CD4-positive, alpha-beta T cell treated with Interleukin-4 for 1 hour (primary cell): ENCODE measurements around the gene FEN1.

Experiments
- DNase-seq, 2 donors: peaks; one replicate each; pipeline ENCODE4 v3.0.0-alpha.2; 2020 to 2022

FEN1 gene

DNA sequence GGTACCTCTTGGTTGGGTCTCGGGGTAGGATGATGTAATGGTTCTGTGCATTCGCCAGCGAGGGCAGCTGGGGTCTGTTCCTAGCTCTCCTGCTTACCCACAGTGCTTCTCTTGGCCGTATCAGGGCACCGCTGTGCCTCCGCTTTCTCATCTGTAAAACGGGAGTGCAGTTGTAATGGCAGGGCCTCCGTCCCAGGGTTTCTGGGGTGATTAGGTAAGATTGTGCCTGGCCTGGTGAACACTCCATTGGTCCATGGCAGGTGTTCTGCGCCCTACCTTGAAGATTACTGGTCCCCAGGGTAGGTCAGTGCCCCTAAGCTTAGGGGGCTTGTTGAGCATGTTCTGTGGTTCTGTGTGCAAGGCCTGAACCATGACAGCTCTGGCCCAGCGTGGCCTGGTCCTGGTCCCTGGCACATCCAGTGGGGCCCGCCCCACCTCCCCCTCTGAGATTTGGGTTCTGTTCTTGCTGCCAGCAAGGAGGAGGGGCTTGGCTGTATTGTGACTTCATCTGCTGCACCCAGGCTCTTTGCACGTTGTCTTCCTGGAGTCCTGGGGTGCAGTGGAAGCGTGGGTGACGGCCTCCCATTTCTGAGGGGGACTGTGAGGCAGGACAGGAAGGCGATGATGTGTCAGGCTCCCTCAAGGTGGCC, 35.4 kb upstream of the FEN1 start:
- DNase-seq = no peak

DNA sequence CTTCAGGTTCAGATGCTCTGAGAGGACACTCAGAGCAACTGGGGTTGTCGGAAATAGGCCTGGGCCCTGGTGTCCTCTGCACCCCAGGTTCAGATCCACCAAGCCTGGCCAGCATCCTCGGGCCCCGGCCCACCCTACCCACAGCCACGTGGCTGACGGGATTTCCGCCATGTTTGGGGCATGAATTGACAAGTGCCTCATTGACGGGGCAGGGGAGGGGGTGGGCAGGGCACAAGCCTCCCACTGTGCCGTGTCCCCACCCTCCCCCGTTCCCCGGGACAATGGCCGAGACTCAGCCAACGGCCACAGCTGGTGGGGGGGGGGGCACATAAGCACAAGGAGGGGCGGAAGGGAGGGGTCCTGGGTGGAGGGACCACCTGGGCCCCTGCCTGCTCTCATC, 31.8 kb upstream of the FEN1 start:
- DNase-seq = no peak

DNA sequence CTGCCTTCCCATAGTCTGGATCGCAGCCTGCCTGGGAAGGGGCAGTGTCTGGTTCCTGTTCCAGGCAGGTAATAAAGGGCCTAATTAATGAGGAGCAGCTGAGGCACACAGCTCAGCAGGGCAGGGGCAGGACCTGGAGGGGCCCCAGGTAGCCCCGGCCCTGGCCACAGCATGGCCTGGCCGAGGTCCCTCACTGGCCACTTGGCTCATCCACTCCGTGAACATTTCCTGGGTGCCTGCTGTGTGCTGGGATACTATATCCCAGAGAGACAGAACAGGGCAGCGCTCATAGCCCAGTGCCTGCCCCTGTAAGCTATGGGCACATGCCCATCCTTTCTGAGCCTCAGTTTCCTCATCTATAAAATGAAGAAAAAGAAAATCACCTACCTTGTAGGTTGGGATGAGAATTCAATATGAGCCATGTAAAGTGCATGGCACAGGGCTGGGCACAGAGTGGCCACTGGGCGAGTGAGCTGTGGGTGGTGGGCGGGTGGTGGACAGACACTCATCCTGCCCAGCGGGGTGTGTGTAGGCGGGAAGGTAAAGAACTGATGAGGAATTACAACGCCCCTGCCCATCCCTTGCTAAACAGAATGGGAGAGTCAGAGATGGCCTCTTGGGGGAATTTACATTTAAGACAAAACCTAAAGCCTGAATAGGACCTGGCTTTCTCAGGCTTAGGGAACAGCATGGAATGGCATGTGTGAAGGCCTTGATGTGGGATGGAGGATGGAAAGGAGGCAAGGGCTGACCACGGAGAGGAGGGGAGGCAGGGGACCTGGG, 31.1 kb upstream of the FEN1 start:
- no peak for DNase-seq

DNA sequence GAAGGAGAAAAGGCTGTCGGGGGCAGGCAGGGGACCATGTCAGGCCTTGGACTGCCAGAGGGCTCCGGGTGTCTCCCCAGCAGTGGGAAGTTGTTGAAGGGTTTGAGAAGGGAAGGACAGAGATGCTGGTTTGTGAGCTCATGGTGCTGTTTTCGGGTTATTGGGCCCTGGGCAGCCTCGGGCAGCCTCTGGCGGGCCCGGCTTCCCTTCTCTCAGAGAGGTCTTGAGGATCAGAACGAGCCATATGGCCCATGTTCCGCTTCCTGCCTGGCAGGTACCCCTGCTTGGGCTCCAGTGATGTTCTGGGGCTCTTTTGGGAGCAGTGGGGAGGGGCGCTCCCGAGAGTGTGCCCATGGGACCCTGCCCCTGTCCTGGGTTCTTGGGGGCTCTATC, 30.5 kb upstream of the FEN1 start:
- no peak for DNase-seq

DNA sequence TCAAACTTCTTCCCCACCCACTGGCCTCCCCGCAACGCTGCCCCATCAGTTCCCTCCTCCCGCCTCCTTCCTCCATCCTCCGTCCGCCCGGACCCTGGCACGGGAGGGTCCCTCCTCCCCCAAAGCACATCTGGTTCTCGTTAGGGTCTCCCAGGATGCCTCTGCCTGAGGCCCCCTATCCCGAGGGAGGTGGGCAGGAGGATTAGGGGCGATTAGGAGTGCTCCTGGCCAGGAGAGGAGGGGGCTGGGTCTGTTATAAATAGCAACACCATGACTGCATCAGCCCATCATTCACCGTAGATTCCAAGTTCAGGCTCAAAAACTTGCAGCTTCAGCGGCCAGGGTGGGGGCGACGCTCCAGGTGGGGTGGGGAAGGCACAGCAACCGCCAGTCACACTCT, 29.9 kb upstream of the FEN1 start:
- no peak for DNase-seq

- DNase-seq = no peak
Observed at GRCh38 chr11:61763930-61764605, 28.6 kb upstream of the FEN1 start.

GRCh38 chr11:61764606-61765260, 28.0 kb upstream of the FEN1 start:
- no peak for DNase-seq

GRCh38 chr11:61765550-61766253, 27.0 kb upstream of the FEN1 start:
- DNase-seq = no peak

DNA sequence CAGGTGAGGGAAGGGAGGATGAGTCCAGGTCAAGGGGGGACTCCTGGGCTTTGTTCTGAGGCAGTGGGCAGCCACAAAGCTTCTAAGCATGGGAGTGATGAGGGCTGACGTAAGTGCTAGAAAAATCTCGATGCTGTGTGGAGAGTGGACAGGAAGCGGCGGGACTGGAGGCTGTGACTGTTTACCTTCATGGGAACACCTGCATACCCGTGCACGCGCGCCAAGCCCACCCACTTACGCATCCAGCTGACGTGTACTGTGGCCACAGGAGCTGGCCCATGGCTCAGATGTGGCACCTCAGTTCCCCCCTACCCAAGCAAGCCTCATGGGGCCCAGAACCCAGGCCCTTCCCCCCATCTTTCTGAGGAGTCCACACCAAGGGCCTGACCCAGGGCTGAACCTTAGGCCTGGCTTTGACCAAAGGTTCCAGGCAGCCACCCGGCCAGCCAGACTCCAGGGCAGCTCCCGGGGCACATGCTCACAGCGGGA, 26.3 kb upstream of the FEN1 start:
- DNase-seq = no peak

- DNase-seq = no peak
Observed at GRCh38 chr11:61768376-61769076, 24.2 kb upstream of the FEN1 start.

DNA sequence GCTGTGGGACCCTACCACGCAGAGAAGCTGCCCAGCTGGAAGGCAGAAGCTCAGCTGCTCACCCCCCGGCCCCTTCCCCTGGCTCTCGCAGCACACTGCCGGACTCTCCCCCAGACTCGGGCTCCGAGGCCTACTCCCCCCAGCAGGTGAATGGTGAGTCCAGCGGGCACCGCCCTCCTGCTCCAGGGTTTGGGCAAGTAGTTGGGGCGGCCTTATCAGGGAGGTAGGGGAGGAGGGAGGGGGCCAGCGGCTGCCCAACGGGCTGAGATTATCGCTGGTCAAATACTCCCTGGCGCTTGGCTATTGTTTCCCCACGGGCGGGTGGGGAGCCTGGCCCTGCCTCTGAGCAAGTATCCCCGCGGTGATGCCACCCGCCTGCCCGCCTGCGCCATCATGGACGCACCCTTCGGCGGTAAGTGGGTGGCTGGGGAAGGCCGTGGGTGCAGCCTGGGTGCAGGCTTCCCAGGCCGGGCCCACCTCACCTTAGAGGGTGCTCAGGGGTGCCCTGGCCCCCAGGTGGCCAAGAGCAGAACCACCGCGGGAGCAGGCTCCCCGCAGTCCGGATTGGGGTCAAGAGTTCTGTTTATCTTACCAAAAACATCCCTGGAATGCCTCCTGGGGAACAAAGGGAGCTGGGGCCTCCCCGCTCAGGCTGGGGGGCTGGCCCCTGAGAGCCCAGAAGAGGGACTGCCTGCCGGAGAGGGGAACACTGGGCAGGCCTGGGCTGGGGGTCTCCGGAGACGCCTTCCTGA, 23.4 kb upstream of the FEN1 start:
- DNase-seq = no peak

DNA sequence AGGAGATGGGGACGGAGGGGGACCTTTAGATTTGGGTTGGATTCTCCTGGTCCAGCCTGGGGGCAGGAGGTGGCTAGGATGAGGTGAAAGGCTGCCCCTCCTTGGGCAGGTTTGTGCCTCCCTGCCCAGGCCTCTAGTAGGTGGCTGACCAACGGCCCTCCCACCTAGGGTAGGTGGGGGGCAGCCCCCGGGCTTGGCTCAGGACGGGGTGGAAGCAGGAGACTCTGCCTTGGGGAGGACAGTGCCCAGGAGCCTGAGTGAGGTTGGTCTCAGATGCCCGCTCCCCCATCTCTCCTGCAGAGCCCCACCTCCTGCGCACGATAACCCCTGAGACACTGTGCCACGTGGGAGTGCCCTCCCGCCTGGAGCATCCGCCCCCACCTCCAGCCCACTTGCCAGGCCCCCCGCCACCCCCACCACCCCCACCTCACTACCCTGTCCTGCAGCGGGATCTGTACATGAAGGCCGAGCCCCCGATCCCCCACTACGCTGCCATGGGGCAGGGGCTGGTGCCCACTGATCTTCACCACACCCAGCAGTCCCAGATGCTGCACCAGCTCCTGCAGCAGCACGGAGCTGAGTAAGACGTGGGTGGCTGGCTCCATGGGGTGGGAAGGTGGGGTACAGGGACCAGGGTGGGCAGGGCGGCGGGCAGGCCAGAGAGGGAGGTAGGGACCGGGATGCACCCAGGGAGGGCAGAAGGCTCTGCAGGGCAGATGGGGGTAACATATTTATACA, 22.6 kb upstream of the FEN1 start:
- no peak for DNase-seq

DNA sequence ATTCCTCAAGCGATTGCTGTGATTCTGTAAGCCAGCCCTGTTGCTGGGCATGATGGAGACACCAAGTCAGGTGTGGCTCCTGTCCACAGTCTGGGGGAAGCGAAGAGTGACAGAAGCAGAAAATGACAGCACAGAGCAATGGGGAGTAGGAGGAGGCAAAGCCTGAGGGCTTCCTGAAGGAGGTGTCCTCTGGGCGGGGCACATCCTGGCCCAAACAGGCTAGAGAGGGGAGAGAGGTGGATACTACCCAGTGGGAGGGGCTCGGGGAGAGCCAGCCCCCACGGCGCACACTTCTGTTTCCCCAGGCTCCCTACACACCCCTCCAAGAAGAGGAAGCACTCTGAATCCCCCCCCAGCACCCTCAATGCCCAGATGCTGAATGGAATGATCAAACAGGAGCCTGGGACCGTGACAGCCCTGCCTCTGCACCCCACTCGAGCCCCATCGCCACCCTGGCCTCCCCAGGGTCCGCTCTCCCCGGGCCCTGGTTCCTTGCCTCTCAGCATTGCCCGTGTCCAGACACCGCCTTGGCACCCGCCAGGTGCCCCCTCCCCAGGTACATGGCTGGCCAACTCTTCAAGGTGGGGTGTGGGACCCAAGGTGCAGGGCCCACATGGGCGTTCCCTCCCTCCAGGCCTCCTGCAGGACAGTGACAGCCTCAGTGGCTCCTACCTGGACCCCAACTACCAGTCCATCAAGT, 21.4 kb upstream of the FEN1 start:
- no peak for DNase-seq

DNA sequence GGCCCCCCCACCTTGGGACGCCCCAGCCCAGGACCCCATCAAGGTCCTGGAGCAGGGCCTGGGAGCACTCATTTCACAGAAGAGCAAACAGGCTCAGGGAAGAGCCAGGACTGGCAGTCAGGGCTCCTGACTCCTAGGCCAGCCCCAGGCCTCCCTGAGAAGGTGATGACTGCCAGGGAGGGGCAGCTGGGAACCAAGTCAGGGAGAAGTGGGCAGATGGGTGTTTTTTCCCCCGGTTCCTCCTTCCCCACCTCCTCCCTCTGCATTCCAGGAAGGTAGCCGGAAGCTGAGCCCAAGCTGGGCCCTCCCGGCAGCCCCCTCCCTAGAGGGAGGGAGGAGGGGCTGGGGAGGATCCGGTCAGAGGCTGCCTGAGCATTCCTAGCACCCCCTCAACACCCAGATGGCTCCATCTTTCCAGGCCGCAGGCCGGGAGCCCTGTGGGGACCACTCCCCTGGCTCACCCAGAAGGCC, 20.7 kb upstream of the FEN1 start:
- DNase-seq = no peak

DNA sequence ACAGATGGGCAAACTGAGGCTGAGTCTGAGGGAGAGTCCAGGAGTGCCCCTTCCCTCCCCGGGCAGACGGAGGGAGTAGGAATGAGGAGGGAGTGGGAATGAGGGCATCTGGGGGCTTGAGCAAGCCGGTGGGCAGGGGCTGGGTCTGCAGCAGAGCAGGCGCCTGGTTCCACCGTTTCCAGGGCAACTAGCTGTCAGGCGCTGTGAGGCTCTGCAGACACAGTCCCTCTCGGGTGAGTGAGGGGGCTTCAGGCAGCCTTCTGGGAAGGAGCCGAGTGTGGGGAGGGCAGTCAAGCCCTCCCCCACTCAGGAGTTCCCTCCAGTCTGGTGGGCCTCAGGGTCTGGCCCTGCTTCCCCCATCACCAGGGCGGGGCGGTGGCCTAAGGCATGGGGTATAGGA, 19.4 kb upstream of the FEN1 start:
- DNase-seq = no peak

GRCh38 chr11:61773809-61774208, 18.9 kb upstream of the FEN1 start:
- DNase-seq = no peak

DNA sequence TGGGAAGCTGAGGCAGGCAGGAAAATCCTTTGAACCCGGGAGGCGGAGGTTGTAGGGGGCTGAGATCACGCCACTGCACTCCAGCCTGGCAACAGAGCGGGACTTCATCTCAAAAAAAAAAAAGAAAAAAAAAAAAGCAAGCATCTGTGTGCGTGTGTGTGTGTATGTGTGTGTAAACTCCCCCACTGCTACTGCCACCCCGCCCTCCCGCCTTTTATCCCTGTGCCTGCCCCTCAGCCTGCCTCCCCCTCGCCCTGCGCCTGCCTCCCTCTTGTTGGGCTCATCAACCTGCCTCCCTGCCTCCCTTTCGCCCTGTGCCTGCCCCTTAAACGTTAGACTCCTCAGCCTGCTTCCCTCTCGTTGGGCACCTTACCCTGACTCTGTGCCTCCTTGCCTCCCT, 18.3 kb upstream of the FEN1 start:
- no peak for DNase-seq

- no peak for DNase-seq
Observed at GRCh38 chr11:61775106-61775505, 17.6 kb upstream of the FEN1 start.

DNA sequence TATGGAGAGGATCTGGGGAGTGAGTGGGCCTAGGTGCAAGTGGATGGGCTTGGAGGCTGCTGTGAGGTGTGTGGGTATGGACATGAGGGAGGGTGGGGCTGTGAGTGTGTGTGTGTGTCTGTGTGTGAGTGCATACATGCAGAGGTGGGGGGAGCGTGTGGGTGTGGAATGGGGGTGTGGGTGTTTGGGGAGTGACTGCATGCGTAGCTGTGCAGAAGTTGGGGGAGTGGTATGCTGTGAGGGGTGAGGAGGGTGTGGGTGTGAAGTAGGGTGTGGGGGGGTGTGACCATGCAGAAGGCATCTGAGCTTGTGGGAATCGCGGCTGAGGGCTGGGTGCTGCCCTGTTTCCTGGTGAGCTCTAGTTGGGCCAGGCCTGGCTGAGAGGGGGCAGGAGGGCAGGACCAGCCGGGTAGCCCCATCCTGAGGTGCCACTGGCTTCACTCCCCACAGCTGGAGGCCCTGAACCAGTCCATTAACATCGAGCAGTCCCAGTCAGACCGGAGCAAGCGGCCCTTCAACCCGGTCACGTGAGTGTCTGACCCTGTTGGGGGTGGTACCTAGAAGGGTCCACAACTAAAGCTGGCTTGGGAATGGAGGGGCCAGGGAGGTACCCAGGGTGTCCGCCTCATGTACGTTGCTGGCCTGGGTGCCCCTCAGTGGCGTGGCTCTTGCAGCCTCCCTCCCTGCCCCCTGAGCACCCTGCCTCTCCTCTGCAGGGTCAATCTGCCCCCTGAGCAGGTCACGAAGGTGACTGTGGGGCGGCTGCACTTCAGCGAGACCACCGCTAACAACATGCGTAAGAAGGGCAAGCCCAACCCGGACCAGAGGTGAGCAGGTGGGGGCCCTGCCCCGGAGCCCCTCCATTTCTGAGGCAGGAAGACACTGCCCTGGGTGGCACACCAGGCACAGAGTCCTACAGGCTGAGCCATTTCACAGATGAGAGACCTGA, 16.8 kb upstream of the FEN1 start:
- peak in 1 of 2 donors; percentile 35 for DNase-seq
